Fibroblast of skin of left quadriceps (primary cell): ENCODE data around the gene STX12.
"Not testable (repeated sequence)": the region's sequence is repeated elsewhere in the genome, so short reads cannot be mapped to it uniquely, and the experiment has no call there.

ENCODE experiments used
- DNase-seq, 2 experiments: peaks; one replicate each; pipeline ENCODE4 v3.0.0-alpha.2; 2013; ENCODE audit warnings: low read depth in 2 of 2

Gene STX12

DNA sequence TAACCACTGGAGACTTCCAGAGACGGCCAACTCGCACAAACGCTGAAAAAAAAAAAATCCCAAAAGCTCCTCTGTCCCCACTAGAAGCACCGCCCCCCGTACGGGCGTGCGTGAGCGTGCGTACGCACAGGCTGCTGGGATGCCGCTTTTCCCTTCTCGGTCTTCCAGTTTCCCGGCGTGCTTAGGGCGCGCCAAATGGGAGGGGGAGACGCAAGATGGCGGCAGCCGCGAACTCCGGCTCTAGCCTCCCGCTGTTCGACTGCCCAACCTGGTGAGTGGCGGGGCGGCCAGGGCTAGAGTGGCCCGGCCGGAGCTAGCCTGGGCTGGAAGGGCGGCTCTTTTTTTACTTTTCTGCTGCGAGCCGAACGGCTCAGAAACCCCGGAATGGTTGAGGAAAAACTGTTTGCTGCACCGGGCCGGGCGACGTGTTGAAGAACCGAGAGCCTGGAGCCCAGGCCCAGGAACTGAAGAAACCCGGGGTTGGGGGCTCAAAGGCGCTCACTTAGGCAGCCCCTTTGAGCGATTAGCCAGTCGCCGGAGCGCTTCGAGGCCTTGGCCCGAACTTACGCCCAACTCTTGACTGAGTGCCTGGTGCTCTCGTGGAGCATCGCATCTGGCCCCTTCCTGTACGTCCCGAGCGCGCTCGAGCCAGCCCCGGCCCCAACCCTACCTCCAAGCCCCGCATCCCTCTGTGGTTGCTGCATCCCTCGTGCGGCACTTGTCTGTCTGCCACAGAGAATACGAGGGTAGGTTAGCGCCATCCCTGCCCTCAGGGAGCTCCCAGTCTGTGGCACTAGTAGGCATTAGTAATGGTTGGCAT lies 57.8 kb downstream of the STX12 start, which contains the start of gene PPP1R8:
Gene PPP1R8, plus strand, starts transcription at position 162 of the 820 bp plus-strand sequence. Its CDS starts 54 bp downstream, at position 216.
- peak; percentile 89 to 91 for DNase-seq

DNA sequence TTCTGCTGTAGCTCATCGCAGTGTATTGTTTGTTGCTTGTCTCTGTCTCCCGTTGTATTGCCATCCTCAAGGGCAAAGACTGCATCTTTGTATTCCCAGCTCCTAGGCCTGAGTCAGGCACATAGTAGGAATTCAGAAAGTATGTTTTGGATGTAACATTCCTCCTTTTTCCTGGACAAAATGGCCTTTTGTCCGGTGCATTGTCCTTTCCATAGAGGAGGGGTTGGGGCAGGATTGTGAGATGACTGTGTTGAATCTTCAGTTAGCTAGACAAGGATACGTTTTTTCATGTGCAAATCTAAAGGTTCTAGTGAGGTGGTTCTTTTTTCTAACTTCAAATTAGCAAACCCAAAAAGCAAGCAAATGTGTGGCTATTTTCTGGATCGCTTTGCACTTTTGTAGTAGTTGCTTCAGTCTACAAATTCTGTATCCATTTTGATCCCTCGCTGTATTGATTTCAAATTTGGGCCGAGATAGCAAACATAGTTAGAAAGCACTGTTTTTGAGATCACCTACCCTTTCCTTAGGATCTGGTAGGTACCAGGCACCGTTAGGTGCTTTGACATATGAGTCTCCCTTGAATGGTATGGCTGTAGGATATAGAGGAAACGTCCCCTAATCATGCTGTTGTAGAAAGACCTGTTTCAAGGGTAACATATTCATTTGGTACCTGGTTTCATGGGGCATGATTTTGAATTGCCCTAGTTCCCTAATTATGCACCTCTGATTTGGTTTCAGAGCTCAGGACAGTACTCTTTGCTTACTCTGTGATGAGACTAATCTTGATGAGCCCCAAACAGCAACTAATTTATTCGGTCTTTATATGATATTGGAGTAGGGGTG lies 58.8 kb downstream of the STX12 start:
- no peak for DNase-seq

DNA sequence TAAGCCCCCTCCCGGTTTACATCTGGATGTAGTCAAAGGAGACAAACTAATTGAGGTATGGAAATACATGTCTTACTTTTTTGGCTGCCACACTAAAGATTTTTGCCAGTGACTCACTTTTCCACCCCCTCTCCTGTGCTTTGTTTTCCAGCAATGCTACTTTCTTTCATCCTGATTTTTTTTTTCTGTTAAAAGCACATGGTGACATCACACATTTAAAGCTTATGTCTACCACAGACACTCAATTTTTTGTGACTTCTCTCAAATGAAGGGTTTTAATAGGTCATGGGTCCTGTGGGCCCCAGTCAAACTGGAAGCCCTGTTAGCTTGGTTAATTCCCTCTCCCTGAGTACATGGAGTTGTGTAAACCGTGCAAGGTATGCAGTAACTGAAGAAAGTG lies 59.7 kb downstream of the STX12 start:
- DNase-seq = peak; percentile 6 to 15

DNA sequence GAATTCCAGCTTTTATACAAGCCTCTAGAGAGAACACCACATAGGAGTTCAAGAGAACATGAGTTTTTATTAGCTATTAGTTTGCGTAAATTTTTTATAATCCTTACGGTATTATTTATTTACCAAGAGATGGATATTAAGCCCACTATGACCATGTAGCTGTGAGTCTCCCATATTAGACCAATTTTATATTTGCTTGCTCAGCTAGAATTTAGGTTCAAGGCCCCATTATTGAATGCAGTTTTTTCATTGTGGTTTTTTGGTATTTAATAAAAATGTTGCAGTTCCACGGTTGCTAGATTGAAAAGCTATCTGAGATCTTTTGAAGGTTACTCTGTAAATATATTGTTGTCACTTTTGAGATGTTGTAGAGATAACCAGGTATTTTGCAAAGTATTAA lies 60.5 kb downstream of the STX12 start:
- DNase-seq = no peak

DNA sequence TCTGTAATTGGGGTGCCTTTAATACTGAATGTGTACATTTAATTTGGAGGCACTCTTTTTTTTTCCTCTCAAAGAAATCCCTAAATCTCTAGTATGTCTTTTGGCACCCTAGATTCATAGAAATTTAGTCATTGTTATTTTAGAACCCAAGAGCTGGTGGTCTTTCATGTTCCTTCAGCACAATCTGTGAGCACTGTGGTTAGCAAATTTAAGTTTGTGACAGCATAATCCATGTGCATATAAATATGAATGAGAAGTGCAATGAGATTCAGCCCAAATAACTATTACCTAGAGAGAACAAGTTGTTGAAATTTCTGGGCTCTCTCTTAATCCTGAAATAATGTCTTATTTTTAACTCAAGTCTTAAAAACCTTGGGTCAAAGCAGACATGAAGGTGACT lies 62.0 kb downstream of the STX12 start:
- DNase-seq = no peak

DNA sequence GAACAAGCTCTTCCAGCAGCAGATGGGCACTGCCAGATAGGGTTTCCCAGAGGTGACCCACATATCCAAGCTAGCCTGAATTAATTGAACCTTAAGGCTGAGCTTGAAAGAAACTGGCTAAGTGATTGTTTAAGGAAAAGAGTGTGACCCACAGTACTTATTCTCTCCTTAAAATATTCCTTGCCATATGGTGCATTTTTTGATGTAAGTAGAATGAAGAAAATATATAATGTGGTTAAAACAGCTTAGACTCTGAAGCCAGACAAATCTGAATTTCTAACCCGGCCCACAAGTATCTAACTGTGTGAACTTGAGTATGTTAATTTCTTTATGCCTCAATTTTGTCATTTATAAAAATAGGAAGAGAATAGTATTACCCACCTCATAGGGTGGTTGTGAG lies 62.5 kb downstream of the STX12 start:
- DNase-seq = no peak

DNA sequence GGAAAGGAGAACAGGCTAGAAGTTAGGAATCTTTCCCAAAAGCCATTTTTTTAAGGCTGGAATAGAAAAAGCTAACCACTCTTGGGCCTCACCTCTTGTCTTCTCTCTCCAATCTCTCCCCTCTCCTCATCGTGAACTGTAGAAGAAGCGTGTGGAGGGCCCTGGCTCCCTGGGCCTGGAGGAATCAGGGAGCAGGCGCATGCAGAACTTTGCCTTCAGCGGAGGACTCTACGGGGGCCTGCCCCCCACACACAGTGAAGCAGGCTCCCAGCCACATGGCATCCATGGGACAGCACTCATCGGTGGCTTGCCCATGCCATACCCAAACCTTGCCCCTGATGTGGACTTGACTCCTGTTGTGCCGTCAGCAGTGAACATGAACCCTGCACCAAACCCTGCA lies 76.9 kb downstream of the STX12 start:
- no peak for DNase-seq

DNA sequence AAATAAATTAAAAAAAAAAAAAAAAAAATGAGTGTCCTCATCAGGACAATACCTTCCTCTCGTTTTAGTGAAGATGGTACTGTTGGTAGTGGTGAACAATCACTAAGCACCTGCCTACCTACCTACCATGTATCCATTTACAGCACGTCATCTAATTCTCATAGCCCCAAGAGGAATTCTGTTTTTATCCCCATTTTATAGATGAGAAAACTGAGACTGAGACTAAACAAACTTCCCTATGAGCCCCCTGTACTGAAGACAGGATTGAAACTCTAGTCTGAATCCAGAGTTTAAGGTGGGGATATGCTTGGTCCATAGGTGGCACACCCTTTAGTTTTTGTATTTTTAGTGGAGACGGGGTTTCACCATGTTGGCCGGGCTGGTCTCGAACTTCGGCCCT lies 82.1 kb downstream of the STX12 start:
- DNase-seq = no peak

DNA sequence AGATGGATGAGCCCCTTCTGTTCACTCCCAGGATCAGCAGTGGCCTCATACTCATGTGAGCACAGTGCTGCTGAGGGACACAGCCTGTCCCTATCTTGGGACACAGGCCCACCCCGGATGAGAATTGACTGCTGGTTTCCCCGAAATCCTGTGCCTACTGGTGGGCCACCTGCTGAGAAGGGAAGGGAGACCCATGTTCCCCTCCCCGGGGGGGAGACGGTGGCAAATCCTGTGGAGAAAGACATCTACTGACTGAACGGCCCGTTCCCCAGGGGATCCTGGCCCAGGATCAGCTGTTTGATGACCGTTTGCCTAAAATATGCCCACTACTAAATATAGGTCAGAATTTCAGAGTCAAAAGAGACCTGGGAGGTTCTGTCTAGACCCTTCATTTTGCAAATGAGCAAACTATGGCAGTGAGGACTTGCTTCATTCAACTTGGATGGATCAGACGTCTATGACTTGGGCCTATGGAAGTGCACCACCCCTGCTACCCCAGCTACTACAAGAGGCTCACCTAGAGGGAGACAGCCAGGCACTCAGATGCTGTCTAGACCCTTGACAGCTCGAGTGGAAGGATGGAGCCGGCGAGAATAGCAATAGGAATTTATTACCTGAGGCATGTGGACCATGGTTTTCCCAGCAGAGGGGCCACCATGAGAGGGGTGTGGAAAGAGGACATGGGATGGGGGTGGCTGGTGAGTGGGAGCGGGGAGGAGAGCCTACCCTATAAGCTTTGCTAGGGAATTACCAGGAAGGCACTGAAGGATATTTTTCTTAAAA lies 83.7 kb downstream of the STX12 start:
- no peak for DNase-seq

DNA sequence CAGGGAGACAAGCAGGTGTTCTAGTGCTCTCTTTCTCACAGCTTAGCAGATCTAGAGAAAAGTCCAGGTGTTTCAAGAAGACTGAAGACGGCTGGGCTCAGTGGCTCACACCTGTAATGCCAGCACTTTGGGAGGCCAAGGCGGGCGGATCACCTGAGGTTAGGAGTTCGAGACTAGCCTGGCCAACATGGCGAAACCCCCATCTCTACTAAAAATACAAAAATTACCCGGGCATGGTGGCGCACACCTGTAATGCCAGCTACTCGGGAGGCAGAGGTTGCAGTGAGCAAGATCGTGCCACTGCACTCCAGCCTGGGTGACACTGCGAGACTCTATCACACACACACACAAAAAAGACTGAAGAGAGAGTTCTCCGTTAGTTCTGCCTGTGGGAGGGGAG lies 84.5 kb downstream of the STX12 start:
- DNase-seq = not testable (repeated sequence)

DNA sequence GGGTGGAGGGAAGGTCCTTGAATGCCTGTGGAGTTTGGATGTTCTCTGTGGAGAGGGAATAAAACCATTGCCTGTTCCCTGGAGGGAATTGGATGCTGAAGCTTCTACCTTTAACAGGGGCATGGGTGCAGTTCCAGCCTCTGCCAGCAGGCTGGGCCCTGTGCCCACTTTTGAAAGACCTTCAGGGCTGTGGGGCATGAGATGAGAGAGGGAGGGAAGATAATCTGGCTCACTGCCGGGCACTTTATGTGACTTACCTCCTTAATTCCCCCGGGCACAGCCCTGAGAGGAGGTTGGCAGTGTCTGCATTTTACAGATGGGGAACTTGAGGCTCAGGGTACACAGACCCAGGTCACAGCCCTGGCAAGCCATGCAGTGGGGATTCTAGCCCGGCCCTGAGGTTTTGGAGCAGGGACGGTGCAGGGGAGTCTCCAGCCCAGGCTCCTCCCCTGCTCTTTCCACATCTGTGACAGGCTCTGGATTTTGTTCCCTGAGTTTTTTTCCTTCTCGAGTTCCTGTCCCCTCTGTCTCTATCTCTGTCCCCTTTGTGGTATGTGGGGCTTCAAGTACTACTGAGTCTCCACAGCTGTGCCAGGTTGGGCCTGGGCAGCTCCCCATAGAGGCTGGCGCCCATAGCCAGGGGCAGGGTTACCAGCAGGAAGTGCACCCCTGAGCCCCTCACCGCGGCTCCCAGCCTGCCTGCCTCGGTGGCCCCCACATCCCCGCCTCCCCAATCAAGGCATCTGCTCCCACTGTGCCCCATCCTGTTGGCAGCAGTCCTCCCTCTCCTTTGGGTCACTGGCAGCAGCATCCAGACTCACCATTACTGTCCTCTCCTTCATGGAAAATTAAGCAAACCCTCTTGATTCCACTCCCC lies 85.3 kb downstream of the STX12 start:
- peak; percentile 63 to 66 for DNase-seq

DNA sequence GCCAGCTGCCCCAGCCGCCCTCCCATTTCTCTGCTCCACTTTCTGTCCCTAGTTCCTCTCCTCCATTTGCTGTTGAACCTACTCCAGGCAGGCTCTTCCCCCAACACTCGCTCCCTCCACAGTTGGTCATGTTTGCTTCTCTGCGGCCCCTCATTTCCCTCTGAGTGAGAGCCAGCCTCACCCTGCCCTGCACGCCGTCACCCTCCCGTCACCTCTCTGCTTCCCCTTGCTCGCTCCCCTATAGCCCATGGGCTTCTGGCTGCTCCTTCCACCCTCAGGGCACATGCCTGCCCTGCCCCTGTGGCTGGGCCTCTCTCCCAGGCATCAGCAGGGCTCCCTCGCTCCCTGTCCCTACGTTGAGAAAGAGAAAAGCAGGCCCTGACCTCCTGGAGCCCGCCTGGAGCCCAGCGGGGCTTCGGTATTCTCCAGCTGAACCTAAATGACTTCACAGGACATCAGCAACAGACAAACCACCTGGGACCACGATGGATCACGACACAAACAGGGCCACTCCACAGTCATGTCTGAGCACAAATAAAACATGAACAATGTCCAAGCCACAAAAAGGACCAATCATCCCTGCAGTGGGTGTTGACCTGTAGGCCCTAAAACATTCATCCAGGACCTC lies 86.0 kb downstream of the STX12 start:
- no peak for DNase-seq

DNA sequence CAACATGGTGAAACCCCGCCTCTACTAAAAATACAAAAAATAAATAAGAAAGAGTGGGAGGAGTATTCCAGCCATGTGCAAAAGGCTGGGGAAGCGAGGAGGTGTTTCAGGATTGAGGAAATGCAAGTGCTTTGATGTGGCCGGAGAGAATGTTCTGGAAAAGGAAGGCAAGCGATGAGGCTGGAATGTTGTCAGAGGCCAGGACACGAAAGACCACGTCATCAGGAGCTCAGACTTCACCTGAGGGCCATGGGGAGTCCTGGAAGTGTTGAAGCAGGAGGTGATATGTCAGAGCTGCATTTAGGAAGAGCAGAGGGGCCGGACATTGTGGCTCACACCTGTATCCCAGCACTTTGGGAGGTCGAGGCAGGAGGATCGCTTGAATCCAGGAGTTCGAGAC lies 88.4 kb downstream of the STX12 start:
- no peak for DNase-seq

DNA sequence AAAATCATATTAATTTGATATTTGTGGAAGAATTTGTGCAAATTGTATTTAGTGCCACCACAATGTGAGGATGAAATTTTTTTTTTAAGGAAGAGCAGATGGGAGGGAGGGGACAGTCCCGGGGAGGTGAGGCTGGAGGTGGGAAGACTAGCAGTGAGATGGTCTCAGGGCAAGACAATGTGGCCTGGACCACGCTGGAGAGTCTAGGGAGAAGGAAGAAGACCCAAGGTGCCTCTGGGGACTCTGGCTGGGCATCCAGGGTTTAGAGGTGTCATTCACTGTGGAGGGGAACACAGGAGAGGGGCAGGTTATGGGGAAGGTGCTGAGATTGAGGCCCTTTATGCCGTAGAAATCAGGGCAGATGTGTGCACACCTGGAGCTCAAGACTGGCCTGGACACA lies 89.0 kb downstream of the STX12 start:
- no peak for DNase-seq

DNA sequence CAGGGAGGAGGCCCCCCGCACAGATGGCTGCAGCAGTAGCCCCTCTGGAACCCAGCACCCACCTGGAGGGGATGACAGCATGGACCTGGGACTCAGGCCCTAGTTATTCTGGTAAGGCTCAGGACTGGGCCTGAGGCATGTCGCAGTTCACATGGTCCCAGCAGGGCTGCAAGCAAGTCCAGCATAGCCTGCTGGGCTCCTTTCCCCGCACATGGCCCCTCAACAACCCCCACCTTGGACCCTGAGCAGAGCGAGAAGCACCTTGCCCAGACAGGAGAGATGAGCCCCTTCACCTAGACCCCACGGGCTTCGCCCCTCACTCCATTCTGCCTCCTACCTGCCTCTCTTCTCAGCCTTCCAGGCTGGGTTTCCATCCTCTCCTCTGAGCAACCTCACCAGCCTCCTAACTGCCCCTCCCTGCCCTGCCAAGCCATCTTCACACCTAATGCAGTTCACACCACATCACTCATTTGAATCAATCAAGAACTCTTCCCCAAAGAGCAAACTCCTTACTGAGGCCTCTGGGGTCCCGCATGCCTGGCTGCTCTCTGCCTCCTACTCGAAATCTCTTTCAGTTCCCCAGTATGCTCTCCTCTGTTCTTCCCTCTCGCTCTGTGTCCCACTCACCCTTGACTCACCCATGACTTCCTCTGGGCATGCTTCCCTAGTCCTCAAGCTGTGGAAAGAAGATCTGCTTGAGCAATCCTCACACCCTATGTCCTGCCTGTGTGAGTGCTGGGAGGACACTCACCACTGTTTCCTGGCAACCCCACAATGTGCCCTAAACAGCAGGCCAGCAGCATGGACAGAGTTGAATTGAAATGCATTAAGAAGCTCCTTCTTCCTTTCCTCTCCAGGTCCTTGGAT lies 89.9 kb downstream of the STX12 start:
- DNase-seq = peak; percentile 67 to 69

DNA sequence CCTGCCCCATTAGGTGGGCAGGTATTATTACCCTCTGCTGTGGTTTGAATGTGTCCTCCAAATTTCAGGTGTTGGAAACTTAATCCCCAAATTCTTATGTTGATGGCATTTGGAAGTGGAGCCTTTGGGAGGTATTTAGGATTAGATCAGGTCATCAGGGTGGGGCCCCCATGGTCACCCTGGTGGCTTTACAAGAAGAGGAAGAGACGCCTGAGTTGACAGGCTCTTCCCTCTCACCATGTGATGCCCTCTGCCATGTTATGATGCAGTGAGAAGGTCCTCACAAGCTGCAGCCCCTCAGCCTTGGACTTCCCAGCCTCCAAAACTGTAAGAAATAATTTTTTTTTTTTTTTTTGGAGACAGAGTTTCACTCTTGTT lies 90.5 kb downstream of the STX12 start:
- no peak for DNase-seq

DNA sequence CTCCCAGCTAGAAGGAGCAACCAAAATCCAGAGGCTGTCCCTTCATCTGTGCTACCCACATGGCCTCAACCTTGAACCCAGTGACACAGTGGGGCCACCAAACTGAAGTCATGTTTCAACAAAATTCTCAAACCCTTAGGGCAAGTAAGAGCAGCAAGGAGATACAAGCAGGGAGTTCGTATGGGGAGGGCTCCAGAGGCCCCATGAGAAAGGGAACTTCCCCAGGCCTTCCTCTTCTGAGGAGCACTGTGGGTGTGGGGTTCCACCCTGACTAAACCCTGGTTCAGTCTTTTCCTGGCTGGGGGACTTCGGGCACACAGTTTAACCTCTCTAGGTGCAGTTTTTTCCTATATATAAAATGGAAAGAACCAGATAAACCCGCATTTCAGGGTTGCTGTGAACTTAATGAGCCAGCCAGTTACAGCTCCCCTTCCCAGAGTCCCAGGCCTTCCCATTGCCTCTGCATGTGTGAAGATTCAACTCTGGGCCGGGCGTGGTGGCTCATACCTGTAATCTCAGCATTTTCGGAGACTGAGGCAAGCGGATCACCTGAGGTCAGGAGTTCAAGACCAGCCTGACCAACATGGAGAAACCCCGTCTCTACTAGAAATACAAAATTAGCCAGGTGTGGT lies 91.4 kb downstream of the STX12 start:
- no peak for DNase-seq

DNA sequence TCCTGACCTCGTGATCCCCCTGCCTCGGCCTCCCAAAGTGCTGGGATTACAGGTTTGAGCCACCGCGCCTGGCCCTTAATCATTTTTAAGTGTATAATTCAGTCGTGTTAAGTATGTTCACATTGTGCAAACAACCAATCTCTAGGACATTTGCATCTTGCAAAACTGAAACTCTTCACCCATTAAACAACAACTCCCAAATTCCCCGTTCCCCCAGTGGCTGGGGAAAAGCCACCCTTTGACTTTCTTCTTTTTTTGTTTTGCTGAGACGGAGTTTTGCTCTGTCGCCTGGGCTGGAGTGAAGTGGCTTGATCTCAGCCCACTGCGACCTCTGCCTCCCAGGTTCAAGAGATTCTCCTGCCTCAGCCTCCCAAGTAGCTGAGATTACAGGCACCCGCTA lies 92.8 kb downstream of the STX12 start:
- no peak for DNase-seq

DNA sequence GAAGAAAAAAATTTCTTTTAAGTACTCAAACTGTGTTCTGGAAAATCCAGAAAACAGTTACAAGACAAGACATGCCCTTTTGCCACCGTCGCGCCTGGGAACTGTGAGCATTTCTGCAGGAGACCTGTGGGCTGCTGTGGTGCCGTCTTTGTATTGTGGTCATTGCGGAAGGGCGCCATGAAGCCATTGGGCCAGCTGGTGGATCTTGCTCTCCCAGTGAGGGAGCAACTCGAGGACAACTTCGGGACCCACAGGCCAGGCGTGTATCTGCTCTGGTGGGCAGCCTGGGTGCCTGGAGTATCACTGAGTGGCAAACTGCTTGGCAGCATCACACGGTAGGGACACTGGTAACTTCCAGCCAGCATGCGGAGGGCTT lies 95.5 kb downstream of the STX12 start:
- DNase-seq = no peak
